Neuronal stem cell (in vitro differentiated cells): ENCODE data around the gene SLAMF7.

Source experiments
- DNase-seq: peaks from one replicate; pipeline ENCODE4 v3.0.0-alpha.2; 2013; ENCODE audit warnings: low spot score
- H2AFZ ChIP-seq: one replicate; pipeline ENCODE4 v1.6.1; 2013; ENCODE audit warnings: mild to moderate bottlenecking, low read length, inconsistent platforms
- H2AK5ac ChIP-seq: 2 replicates; pipeline ENCODE4 v1.6.1; 2013; ENCODE audit warnings: low read depth, mild to moderate bottlenecking, inconsistent platforms, low read length, moderate library complexity, mixed read lengths
- H2BK120ac ChIP-seq: 2 replicates; pipeline ENCODE4 v1.6.1; 2013; ENCODE audit warnings: low read depth, mild to moderate bottlenecking, inconsistent platforms, low read length, moderate library complexity, mixed read lengths
- H2BK12ac ChIP-seq: one replicate; pipeline ENCODE4 v1.6.1; 2013; ENCODE audit warnings: low read length, inconsistent platforms
- H2BK15ac ChIP-seq: 2 replicates; pipeline ENCODE4 v1.6.1; 2013; ENCODE audit warnings: mild to moderate bottlenecking, low read length, inconsistent platforms, mixed read lengths
- H2BK5ac ChIP-seq: one replicate; pipeline ENCODE4 v1.6.1; 2013; ENCODE audit warnings: inconsistent platforms, mild to moderate bottlenecking, low read length, moderate library complexity
- H3K14ac ChIP-seq: one replicate; pipeline ENCODE4 v1.6.1; 2013; ENCODE audit warnings: low read length, inconsistent platforms
- H3K18ac ChIP-seq: 2 replicates; pipeline ENCODE4 v1.6.1; 2013; ENCODE audit warnings: low read length, inconsistent platforms
- H3K23ac ChIP-seq: 2 replicates; pipeline ENCODE4 v1.6.1; 2013; ENCODE audit warnings: low read depth, mild to moderate bottlenecking, mixed read lengths, low read length, inconsistent platforms; ENCODE audit not compliant: poor library complexity
- H3K27ac ChIP-seq: replicated peaks from 3 replicates; pipeline ENCODE4 v1.5.1; 2013; ENCODE audit warnings: low read length, inconsistent platforms
- H3K27me3 ChIP-seq, 3 experiments: 2 replicates each; pipeline ENCODE4 v1.6.1; 2013; ENCODE audit warnings: low read length in 3 of 3, mild to moderate bottlenecking in 2 of 3, inconsistent platforms in 1 of 3, low read depth in 1 of 3, mixed read lengths in 1 of 3, moderate library complexity in 1 of 3; ENCODE audit not compliant: control insufficient read depth in 3 of 3, insufficient read depth in 3 of 3
- H3K36me3 ChIP-seq, 2 donors: replicated peaks in 1 of 2; 2 replicates each; pipeline ENCODE4 v1.6.1; 2013; ENCODE audit warnings: low read length in 2 of 2; ENCODE audit not compliant: control insufficient read depth in 2 of 2, insufficient read depth in 2 of 2
- H3K4ac ChIP-seq: 2 replicates; pipeline ENCODE4 v1.6.1; 2013; ENCODE audit warnings: inconsistent platforms, mild to moderate bottlenecking, low read length, moderate library complexity
- H3K4me1 ChIP-seq, 2 donors: 1 replicate in 1 of 2; 2 replicates in 1 of 2; pipeline ENCODE4 v1.6.1; 2013; ENCODE audit warnings: low read length in 2 of 2, low read depth in 1 of 2; ENCODE audit not compliant: control insufficient read depth in 2 of 2, insufficient read depth in 1 of 2
- H3K4me2 ChIP-seq: one replicate; pipeline ENCODE4 v1.6.1; 2013; ENCODE audit warnings: mild to moderate bottlenecking, low read length, inconsistent platforms; ENCODE audit not compliant: insufficient read depth, poor library complexity, severe bottlenecking
- H3K4me3 ChIP-seq, 2 donors: 2 replicates each; pipeline ENCODE4 v1.5.1; 2013; ENCODE audit warnings: low read length in 2 of 2, mild to moderate bottlenecking in 2 of 2, inconsistent platforms in 1 of 2, moderate library complexity in 1 of 2
- H3K79me1 ChIP-seq: one replicate; pipeline ENCODE4 v1.6.1; 2013; ENCODE audit warnings: low read depth, mild to moderate bottlenecking, inconsistent platforms, low read length, moderate library complexity
- H3K9ac ChIP-seq: one replicate; pipeline ENCODE4 v1.6.1; 2013; ENCODE audit warnings: mild to moderate bottlenecking, low read depth, low read length, inconsistent platforms; ENCODE audit not compliant: poor library complexity
- H3K9me3 ChIP-seq, 2 donors: replicated peaks in 1 of 2; 2 replicates each; pipeline versions ENCODE3 to v1.6.1; 2013; ENCODE audit warnings: low read length in 2 of 2, mild to moderate bottlenecking in 2 of 2, inconsistent platforms in 1 of 2, low read depth in 1 of 2, mixed read lengths in 1 of 2, moderate library complexity in 1 of 2; ENCODE audit not compliant: control insufficient read depth in 2 of 2, insufficient read depth in 1 of 2
- H4K8ac ChIP-seq: one replicate; pipeline ENCODE4 v1.6.1; 2013; ENCODE audit warnings: low read depth, mild to moderate bottlenecking, inconsistent platforms, low read length, moderate library complexity
- H4K91ac ChIP-seq: one replicate; pipeline ENCODE4 v1.6.1; 2013; ENCODE audit warnings: low read length, low read depth, mild to moderate bottlenecking, inconsistent platforms; ENCODE audit not compliant: poor library complexity
- WGBS, 2 donors: extraction: QIAGEN DNeasy Blood & Tissue Kit; methylation state at CpG; one replicate each; pipeline ENCODE4 v1.1.7; 2013; ENCODE audit warnings: missing lambda C conversion rate in 2 of 2, mixed read lengths in 1 of 2; ENCODE audit not compliant: insufficient read length in 2 of 2, insufficient replicate concordance in 1 of 2; ENCODE audit errors: extremely low coverage in 2 of 2; 5-methylcytosine and 5-hydroxymethylcytosine counted together

The SLAMF7 gene

DNA sequence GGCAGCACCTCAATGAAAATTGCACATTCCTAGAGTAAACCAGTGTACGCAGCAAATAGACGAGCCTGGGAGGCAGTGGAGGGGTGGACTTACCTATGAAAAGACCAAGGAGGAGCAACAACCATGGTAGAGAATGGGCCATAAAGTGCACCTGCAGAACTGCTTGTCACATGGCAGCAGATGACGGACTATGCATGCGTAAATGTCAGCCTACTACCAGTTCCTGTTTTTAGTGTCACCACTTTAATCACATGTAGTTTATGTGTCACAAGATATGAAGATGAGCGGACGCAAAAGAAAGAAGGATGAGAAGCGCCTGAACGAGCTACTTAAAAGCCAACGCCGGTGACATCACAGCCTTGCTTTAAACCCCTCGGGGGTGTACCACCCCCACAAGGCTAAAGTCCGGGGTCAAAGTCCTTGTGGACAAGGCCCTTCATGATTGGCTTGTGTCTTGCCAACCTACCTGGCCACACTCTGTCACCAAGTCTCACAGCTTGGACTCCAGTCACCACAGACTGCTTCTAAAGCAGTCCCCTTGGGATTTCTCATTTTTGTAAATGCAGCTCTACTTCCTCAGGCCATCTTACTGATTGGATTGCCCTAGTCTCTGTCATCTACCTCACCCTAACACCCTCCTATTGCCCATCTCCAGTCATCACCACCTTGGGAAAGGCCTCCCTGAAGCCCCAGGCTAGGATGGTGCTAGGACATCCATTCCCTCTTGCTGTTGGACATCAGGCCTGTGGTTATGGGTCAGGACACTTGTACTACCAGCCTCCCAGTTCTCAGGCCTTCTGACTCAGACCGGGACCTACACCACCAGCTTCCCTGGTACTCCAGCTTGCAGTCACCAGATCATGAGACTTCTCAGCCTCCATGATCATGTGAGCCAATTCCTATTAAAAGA, 50.9 kb downstream of the SLAMF7 start:
- Histone ChIP-seq H3K4ac (no peak overlapping the region), H2AFZ (no peak overlapping the region), H3K27me3 (no peaks in the 10 kb centered on the region), H3K36me3 (no peaks in the 10 kb centered on the region), H4K91ac (no peak overlapping the region), H3K9ac (no peak overlapping the region), H3K9me3 (peaks cover 0 to 2% of the 10 kb centered on the region in 2 donors), H2BK5ac (no peak overlapping the region), H3K14ac (no peak overlapping the region), H4K8ac (no peak overlapping the region), H2BK12ac (no peak overlapping the region), H2BK120ac (no peak overlapping the region), H3K23ac (no peak overlapping the region), H3K27ac (no peak overlapping the region), H3K4me3 (peak overlapping the region in 1 of 2 donors; percentile 18), H3K4me1 (no peaks in the 10 kb centered on the region), H3K79me1 (no peaks in the 10 kb centered on the region), H2BK15ac (no peak overlapping the region), H3K4me2 (no peak overlapping the region), H3K18ac (no peak overlapping the region), H2AK5ac (no peak overlapping the region)
- WGBS, 2 donors: no CpG with 5 or more reads among the region's 13 CpGs
- no peak for DNase-seq

DNA sequence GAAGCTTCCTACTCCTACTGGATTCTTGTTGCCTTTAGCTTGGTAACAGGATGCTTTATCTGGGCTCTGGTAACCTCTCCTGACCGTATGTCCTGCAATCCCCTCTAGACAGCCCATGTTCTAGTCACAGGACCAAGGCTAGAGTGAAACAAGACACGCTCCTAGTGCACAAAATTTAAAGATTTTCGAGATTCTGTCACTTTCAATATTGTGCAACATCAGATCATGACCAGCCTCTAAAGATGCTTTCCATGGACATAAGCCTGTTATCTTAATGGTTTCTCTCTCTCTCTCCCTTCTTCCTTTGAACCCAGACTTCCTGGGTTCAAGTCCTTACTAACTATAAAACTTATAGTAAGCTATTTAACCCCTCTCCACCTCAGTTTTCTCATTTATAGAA, 55.3 kb downstream of the SLAMF7 start:
- H3K4me1 ChIP-seq: no peaks in the 10 kb centered on the region
- no peak overlapping the region for H3K27ac ChIP-seq
- H4K8ac ChIP-seq: no peak overlapping the region
- H2BK120ac ChIP-seq: no peak overlapping the region
- no peak overlapping the region for H3K14ac ChIP-seq
- no peak for DNase-seq
- no peak overlapping the region for H3K18ac ChIP-seq
- H2BK15ac ChIP-seq: no peak overlapping the region
- H4K91ac ChIP-seq: no peak overlapping the region
- H3K23ac ChIP-seq: no peak overlapping the region
- no peak overlapping the region for H2BK5ac ChIP-seq
- WGBS, 2 donors: no CpG with 5 or more reads among the region's 3 CpGs
- H3K36me3 ChIP-seq: no peaks in the 10 kb centered on the region
- H2BK12ac ChIP-seq: no peak overlapping the region
- no peak overlapping the region for H2AK5ac ChIP-seq
- no peaks in the 10 kb centered on the region for H3K79me1 ChIP-seq
- no peak overlapping the region for H3K9ac ChIP-seq
- no peak overlapping the region for H3K4me3 ChIP-seq
- no peak overlapping the region for H3K4ac ChIP-seq
- no peak overlapping the region for H2AFZ ChIP-seq
- peaks cover 0 to 2% of the 10 kb centered on the region in 2 donors for H3K9me3 ChIP-seq
- H3K27me3 ChIP-seq: no peaks in the 10 kb centered on the region
- H3K4me2 ChIP-seq: no peak overlapping the region

GRCh38 chr1:160795951-160796383, 56.9 kb downstream of the SLAMF7 start, which contains the start of gene LY9:
TSS of gene LY9 (plus strand) at chr1:160796174. CDS start at chr1:160796188, 14 bp downstream.
- Histone ChIP-seq H4K8ac (no peak within 1 kb of the TSS), H3K14ac (peak within 1 kb of the TSS; percentile 42), H3K23ac (no peak within 1 kb of the TSS), H2BK120ac (no peak within 1 kb of the TSS), H2AFZ (no peak within 1 kb of the TSS), H3K79me1 (no peaks in the 10 kb centered on the region), H3K27me3 (no peaks in the 10 kb centered on the region), H3K4me1 (no peaks in the 10 kb centered on the region), H3K36me3 (no peaks in the 10 kb centered on the region), H3K9me3 (peaks cover 0 to 2% of the 10 kb centered on the region in 2 donors), H3K4ac (no peak within 1 kb of the TSS), H2BK15ac (no peak within 1 kb of the TSS), H3K9ac (no peak within 1 kb of the TSS), H3K18ac (peak within 1 kb of the TSS; percentile 17), H3K4me3 (no peak within 1 kb of the TSS), H3K4me2 (no peak within 1 kb of the TSS), H3K27ac (no peak within 1 kb of the TSS), H2BK12ac (no peak within 1 kb of the TSS), H4K91ac (no peak within 1 kb of the TSS), H2AK5ac (no peak within 1 kb of the TSS), H2BK5ac (no peak within 1 kb of the TSS)
- no CpG with 5 or more reads among the region's 4 CpGs for WGBS, 2 donors
- no peak for DNase-seq

DNA sequence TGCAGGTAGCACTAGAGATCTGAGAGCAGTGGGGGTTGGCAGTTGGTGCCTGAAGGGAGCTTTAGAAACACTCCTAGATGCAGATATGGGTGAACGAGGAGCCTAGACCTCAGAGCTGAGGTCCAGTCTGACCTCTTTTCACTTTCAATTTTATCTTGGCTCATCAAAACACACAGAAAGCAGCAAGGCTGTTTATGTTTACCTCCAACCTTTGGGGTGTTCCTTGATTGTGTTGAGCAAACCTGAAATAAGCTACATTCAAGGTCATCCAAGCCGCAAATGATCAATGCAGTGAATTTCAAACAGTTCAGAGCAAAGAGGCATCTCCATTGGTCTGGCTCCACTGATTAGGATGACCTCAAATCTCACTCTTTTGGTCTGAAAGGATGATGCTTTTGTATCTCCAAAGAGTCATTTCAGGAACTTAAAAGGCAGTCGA, 58.2 kb downstream of the SLAMF7 start:
- H2AFZ ChIP-seq: no peak overlapping the region
- no peak overlapping the region for H3K4me3 ChIP-seq
- no peak overlapping the region for H3K14ac ChIP-seq
- H3K9ac ChIP-seq: no peak overlapping the region
- H3K4me1 ChIP-seq: no peaks in the 10 kb centered on the region
- H4K8ac ChIP-seq: no peak overlapping the region
- no peak overlapping the region for H2AK5ac ChIP-seq
- H2BK120ac ChIP-seq: no peak overlapping the region
- no peaks in the 10 kb centered on the region for H3K79me1 ChIP-seq
- H2BK5ac ChIP-seq: no peak overlapping the region
- H3K27me3 ChIP-seq: no peaks in the 10 kb centered on the region
- H2BK15ac ChIP-seq: no peak overlapping the region
- H3K36me3 ChIP-seq: no peaks in the 10 kb centered on the region
- peaks cover 0 to 2% of the 10 kb centered on the region in 2 donors for H3K9me3 ChIP-seq
- no CpG with 5 or more reads among the region's 3 CpGs for WGBS, 2 donors
- no peak overlapping the region for H3K4me2 ChIP-seq
- H4K91ac ChIP-seq: no peak overlapping the region
- H3K4ac ChIP-seq: no peak overlapping the region
- no peak overlapping the region for H2BK12ac ChIP-seq
- no peak overlapping the region for H3K27ac ChIP-seq
- H3K18ac ChIP-seq: peak overlapping the region; percentile 17
- no peak for DNase-seq
- no peak overlapping the region for H3K23ac ChIP-seq
